ENCODE measurements around the gene ATP5F1B.

- TF ChIP-seq REST (IDR thresholded peaks at IDR 0.05; ENCODE audit: low read depth), result no peak
- TF ChIP-seq TAF1 (IDR thresholded peaks at IDR 0.05; ENCODE audit: low read depth), result no peak
Observed at GRCh38 chr12:56600753-56601152, 45.0 kb downstream of the ATP5F1B start.
